Sigmoid colon (tissue), 3 donors: ENCODE measurements around the gene WTAP.

Experiments used
- POLR2A ChIP-seq, 2 donors: fragments of 450-650 bp; IDR thresholded peaks; one replicate each; pipeline ENCODE4 v1.6.1; 2016; ENCODE audit warnings: antibody characterized with exemption in 2 of 2, mild to moderate bottlenecking in 2 of 2, moderate library complexity in 2 of 2
- TF ChIP-seq, protein P1 (sequence below), 4 experiments: fragments of 450-650 bp in 3 of 4; fragments of 200-600 bp in 1 of 4; IDR thresholded peaks; one replicate each; pipeline ENCODE4 v1.5.1; 2016 to 2019; ENCODE audit warnings: antibody characterized with exemption in 4 of 4, mild to moderate bottlenecking in 3 of 4, moderate library complexity in 2 of 4

GRCh38 chr6:159804504-159804903, 77.2 kb downstream of the WTAP start:
- TF ChIP-seq, protein P1, sequence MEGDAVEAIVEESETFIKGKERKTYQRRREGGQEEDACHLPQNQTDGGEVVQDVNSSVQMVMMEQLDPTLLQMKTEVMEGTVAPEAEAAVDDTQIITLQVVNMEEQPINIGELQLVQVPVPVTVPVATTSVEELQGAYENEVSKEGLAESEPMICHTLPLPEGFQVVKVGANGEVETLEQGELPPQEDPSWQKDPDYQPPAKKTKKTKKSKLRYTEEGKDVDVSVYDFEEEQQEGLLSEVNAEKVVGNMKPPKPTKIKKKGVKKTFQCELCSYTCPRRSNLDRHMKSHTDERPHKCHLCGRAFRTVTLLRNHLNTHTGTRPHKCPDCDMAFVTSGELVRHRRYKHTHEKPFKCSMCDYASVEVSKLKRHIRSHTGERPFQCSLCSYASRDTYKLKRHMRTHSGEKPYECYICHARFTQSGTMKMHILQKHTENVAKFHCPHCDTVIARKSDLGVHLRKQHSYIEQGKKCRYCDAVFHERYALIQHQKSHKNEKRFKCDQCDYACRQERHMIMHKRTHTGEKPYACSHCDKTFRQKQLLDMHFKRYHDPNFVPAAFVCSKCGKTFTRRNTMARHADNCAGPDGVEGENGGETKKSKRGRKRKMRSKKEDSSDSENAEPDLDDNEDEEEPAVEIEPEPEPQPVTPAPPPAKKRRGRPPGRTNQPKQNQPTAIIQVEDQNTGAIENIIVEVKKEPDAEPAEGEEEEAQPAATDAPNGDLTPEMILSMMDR (IDR thresholded peaks at IDR 0.05), result no peak
- TF ChIP-seq POLR2A (IDR thresholded peaks at IDR 0.05), result no peak
